Measurements from ENCODE around the gene FADS2.
A peak's percentile ranks its signal among the peaks of the same experiment; 100 is the strongest.

The FADS2 gene

GRCh38 chr11:61910187-61911127, 82.4 kb downstream of the FADS2 start:
- no peak for DNase-seq

GRCh38 chr11:61911128-61911700, 83.1 kb downstream of the FADS2 start:
- DNase-seq, result no peak

GRCh38 chr11:61911701-61912529, 83.8 kb downstream of the FADS2 start:
- no peak for DNase-seq

GRCh38 chr11:61912530-61912898, 84.4 kb downstream of the FADS2 start:
- peak; percentile 81 to 84 for DNase-seq

- DNase-seq, result no peak
These were observed 85.0 kb downstream of the FADS2 start for GRCh38 chr11:61912991-61913698.

GRCh38 chr11:61913699-61914395, 85.7 kb downstream of the FADS2 start:
- DNase-seq, result no peak

GRCh38 chr11:61914471-61915171, 86.5 kb downstream of the FADS2 start:
- no peak for DNase-seq

- no peak for DNase-seq
These were observed 88.7 kb downstream of the FADS2 start for GRCh38 chr11:61916737-61917333.
